GM23338 (cell line): ENCODE measurements around the gene AMFR. TPM values are rescaled to one million over a fixed set of nuclear protein-coding genes. Genes with fewer than 3 reads are reported as not detected.

Experiments used
- ATAC-seq: fragments of 200-7000 bp; cut with Tn5 transposase; 3 replicates; pipeline ENCODE4 v1.9.1; 2020
- DNase-seq: peaks from one replicate; pipeline ENCODE4 v3.0.0-alpha.2; 2015; ENCODE audit warnings: low spot score
- H2AFZ ChIP-seq: fragments of 200-600 bp; sonication (generic); 2 replicates; pipeline ENCODE4 v1.8.0; 2016; ENCODE audit warnings: antibody characterized with exemption, mild to moderate bottlenecking, moderate library complexity
- H3F3A ChIP-seq: fragments of 200-600 bp; sonication (generic); replicated peaks from 2 replicates; pipeline ENCODE4 v1.8.0; 2017; ENCODE audit warnings: antibody characterized with exemption, mixed run types, low read depth
- H3K27ac ChIP-seq: fragments of 200-600 bp; sonication (generic); 2 replicates; pipeline ENCODE4 v1.6.1; 2016; ENCODE audit warnings: low read depth
- H3K27me3 ChIP-seq: fragments of 200-600 bp; sonication (generic); 2 replicates; pipeline ENCODE4 v1.8.0; 2016; ENCODE audit warnings: mild to moderate bottlenecking, mixed run types, moderate library complexity; ENCODE audit not compliant: insufficient read depth
- H3K36me3 ChIP-seq: fragments of 200-600 bp; sonication (generic); 2 replicates; pipeline ENCODE4 v1.8.0; 2016; ENCODE audit warnings: mild to moderate bottlenecking; ENCODE audit not compliant: insufficient read depth
- H3K4me1 ChIP-seq: fragments of 200-600 bp; sonication (generic); 2 replicates; pipeline ENCODE4 v1.8.0; 2016; ENCODE audit warnings: mild to moderate bottlenecking, moderate library complexity; ENCODE audit not compliant: insufficient read depth
- H3K4me2 ChIP-seq: fragments of 200-600 bp; sonication (generic); 2 replicates; pipeline ENCODE4 v1.7.1; 2017; ENCODE audit warnings: mixed run types
- H3K4me3 ChIP-seq: fragments of 200-600 bp; sonication (generic); 2 replicates; pipeline ENCODE4 v1.6.1; 2016; ENCODE audit warnings: mixed run types
- H3K79me2 ChIP-seq: fragments of 200-600 bp; sonication (generic); replicated peaks from 2 replicates; pipeline ENCODE4 v1.8.0; 2017; ENCODE audit warnings: mild to moderate bottlenecking; ENCODE audit not compliant: insufficient read depth
- H3K9me2 ChIP-seq: fragments of 200-600 bp; sonication (generic); 2 replicates; pipeline ENCODE4 v1.8.0; 2017; ENCODE audit not compliant: insufficient read depth
- H4K20me1 ChIP-seq: fragments of 200-600 bp; sonication (generic); replicated peaks from 2 replicates; pipeline ENCODE4 v1.8.0; 2017; ENCODE audit warnings: mild to moderate bottlenecking; ENCODE audit not compliant: insufficient read depth
- H3K27ac Mint-ChIP-seq: 2 replicates; pipeline ENCODE4 v1.8.0; 2020; ENCODE audit warnings: inconsistent platforms, mild to moderate bottlenecking, moderate library complexity, mixed read lengths
- H3K27me3 Mint-ChIP-seq: 3 replicates; pipeline ENCODE4 v1.8.0; 2022; ENCODE audit warnings: low read depth, mild to moderate bottlenecking, moderate library complexity, mixed read lengths, inconsistent platforms; ENCODE audit not compliant: insufficient read depth, poor library complexity
- H3K36me3 Mint-ChIP-seq: 3 replicates; pipeline ENCODE4 v1.8.0; 2021; ENCODE audit warnings: low read depth, mild to moderate bottlenecking, inconsistent platforms, moderate library complexity, mixed read lengths
- H3K4me1 Mint-ChIP-seq: 3 replicates; pipeline ENCODE4 v1.8.0; 2020; ENCODE audit warnings: mild to moderate bottlenecking, inconsistent platforms, mixed read lengths
- H3K4me3 Mint-ChIP-seq: 3 replicates; pipeline ENCODE4 v1.8.0; 2021; ENCODE audit warnings: moderate library complexity, mild to moderate bottlenecking, inconsistent platforms, mixed read lengths
- H3K9me3 Mint-ChIP-seq: 3 replicates; pipeline ENCODE4 v1.8.0; 2020; ENCODE audit warnings: moderate library complexity, mild to moderate bottlenecking, inconsistent platforms, mixed read lengths
- CREB1 ChIP-seq: fragments of 250-450 bp; sonication (Bioruptor Pico); IDR thresholded peaks from 2 replicates; pipeline ENCODE4 v1.5.0; 2020; ENCODE audit warnings: low read depth, mild to moderate bottlenecking, moderate library complexity
- ETS1 ChIP-seq: IDR thresholded peaks from 2 replicates; pipeline ENCODE4 v1.6.1; 2016; ENCODE audit warnings: antibody characterized with exemption
- EZH2 ChIP-seq: fragments of 200-600 bp; sonication (generic); IDR thresholded peaks from one replicate; pipeline ENCODE4 v1.8.0; 2017; ENCODE audit warnings: antibody characterized with exemption, mild to moderate bottlenecking, low read depth; ENCODE audit not compliant: unreplicated experiment
- EZH2phosphoT487 ChIP-seq: fragments of 200-600 bp; sonication (generic); IDR thresholded peaks from one replicate; pipeline ENCODE4 v1.8.1; 2018; ENCODE audit warnings: antibody characterized with exemption; ENCODE audit not compliant: unreplicated experiment
- JUNB ChIP-seq: IDR thresholded peaks from one replicate; pipeline ENCODE4 v1.6.1; 2016; ENCODE audit warnings: antibody characterized with exemption; ENCODE audit not compliant: unreplicated experiment
- NANOG ChIP-seq: IDR thresholded peaks from 2 replicates; pipeline ENCODE4 v1.6.1; 2016; ENCODE audit warnings: antibody characterized with exemption, borderline replicate concordance
- POLR2AphosphoS5 ChIP-seq: IDR thresholded peaks from 2 replicates; pipeline ENCODE4 v1.6.1; 2016; ENCODE audit warnings: antibody characterized with exemption, low read depth
- STAT1 ChIP-seq: IDR thresholded peaks from one replicate; pipeline ENCODE4 v1.6.1; 2016; ENCODE audit warnings: antibody characterized with exemption; ENCODE audit not compliant: unreplicated experiment
- ZNF114 ChIP-seq: fragments of 250-450 bp; sonication (Bioruptor Pico); IDR thresholded peaks from 2 replicates; pipeline ENCODE4 v1.5.0; 2020; ENCODE audit warnings: mild to moderate bottlenecking, moderate library complexity
- ZNF331 ChIP-seq: fragments of 250-450 bp; sonication (Bioruptor Pico); IDR thresholded peaks from 2 replicates; pipeline ENCODE4 v1.5.0; 2020; ENCODE audit warnings: low read depth, mild to moderate bottlenecking, moderate library complexity
- polyA plus RNA-seq: library from polyadenylated mRNA; unstranded; fragments of >200 nt; fragmentation: Nextera tagmentation; extraction: Ambion mirVana; gene quantifications from 2 replicates; pipeline ENCODE4 v1.2.1, GENCODE V29; 2016
- total RNA-seq: library from RNA; depleted of rRNA; stranded (reverse); fragments of >200 nt; shearing (Covaris generic); gene quantifications from 2 replicates; pipeline ENCODE4 v1.2.3, GENCODE V29; 2014
- TF ChIP-seq, protein P1 (sequence below): fragments of 250-450 bp; sonication (Bioruptor Pico); IDR thresholded peaks from 2 replicates; pipeline ENCODE4 v1.5.0; 2020; ENCODE audit warnings: mild to moderate bottlenecking, moderate library complexity
- TF ChIP-seq, protein P2 (sequence below): IDR thresholded peaks from one replicate; pipeline ENCODE4 v1.6.1; 2018; ENCODE audit warnings: antibody characterized with exemption; ENCODE audit not compliant: unreplicated experiment
- TF ChIP-seq, protein P3 (sequence below), 2 experiments: fragments of 200-600 bp in 1 of 2; sonication (generic) in 1 of 2; conservative IDR thresholded peaks; 2 replicates each; pipeline versions ENCODE4 v1.5.1 to v1.6.1; 2016 to 2017; ENCODE audit warnings: antibody characterized with exemption in 2 of 2, low read depth in 2 of 2, mild to moderate bottlenecking in 2 of 2, moderate library complexity in 1 of 2

The AMFR gene
- total and polyA plus RNA-seq, 2 experiments from 2014 or later = 9.0 to 41.1 TPM

DNA sequence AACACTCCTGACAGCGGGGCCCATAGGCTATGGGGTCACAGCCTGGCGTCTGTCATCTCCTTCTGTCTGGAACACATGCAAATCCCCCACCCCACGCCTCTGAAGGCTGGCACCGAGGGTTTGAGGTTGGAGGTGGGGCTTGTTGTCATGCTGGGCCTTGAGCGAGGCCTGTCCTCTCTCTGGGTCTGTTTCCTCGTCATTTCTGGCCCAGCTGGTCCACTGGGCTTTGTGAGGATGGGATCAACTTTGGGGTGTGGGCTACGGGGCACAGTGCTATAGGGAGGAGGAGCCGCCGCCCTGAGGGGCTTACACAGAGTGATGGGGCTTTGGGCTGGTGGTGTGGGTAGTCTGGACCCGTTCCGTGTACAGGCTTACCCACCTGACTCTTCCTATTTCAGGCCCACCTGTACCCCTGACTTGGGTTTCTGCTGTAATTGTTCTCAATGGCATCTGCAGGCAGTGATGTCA, 87.5 kb downstream of the AMFR start:
- H3K4me1 Mint-ChIP-seq = no peaks in the 10 kb centered on the region

More for the DNA sequence above, 87.5 kb downstream of the AMFR start:
- Mint-ChIP-seq H3K36me3 (no peaks in the 10 kb centered on the region; the same call in 2 of the 3 replicates), H3K27me3 (peaks cover 8% of the 10 kb centered on the region), H3K27ac (no peak overlapping the region), H3K4me3 (no peak overlapping the region), H3K9me3 (no peaks in the 10 kb centered on the region)
- H3K36me3 ChIP-seq = no peaks in the 10 kb centered on the region
- no peaks in the 10 kb centered on the region for H3K4me1 ChIP-seq
- no peaks in the 10 kb centered on the region for H3F3A ChIP-seq
- H3K79me2 ChIP-seq = no peaks in the 10 kb centered on the region
- no peaks in the 10 kb centered on the region for H3K27me3 ChIP-seq
- DNase-seq (no peak), ATAC-seq (no peak)
- H4K20me1 ChIP-seq = no peaks in the 10 kb centered on the region
- no peak overlapping the region for H3K27ac ChIP-seq
- TF ChIP-seq, protein P1, sequence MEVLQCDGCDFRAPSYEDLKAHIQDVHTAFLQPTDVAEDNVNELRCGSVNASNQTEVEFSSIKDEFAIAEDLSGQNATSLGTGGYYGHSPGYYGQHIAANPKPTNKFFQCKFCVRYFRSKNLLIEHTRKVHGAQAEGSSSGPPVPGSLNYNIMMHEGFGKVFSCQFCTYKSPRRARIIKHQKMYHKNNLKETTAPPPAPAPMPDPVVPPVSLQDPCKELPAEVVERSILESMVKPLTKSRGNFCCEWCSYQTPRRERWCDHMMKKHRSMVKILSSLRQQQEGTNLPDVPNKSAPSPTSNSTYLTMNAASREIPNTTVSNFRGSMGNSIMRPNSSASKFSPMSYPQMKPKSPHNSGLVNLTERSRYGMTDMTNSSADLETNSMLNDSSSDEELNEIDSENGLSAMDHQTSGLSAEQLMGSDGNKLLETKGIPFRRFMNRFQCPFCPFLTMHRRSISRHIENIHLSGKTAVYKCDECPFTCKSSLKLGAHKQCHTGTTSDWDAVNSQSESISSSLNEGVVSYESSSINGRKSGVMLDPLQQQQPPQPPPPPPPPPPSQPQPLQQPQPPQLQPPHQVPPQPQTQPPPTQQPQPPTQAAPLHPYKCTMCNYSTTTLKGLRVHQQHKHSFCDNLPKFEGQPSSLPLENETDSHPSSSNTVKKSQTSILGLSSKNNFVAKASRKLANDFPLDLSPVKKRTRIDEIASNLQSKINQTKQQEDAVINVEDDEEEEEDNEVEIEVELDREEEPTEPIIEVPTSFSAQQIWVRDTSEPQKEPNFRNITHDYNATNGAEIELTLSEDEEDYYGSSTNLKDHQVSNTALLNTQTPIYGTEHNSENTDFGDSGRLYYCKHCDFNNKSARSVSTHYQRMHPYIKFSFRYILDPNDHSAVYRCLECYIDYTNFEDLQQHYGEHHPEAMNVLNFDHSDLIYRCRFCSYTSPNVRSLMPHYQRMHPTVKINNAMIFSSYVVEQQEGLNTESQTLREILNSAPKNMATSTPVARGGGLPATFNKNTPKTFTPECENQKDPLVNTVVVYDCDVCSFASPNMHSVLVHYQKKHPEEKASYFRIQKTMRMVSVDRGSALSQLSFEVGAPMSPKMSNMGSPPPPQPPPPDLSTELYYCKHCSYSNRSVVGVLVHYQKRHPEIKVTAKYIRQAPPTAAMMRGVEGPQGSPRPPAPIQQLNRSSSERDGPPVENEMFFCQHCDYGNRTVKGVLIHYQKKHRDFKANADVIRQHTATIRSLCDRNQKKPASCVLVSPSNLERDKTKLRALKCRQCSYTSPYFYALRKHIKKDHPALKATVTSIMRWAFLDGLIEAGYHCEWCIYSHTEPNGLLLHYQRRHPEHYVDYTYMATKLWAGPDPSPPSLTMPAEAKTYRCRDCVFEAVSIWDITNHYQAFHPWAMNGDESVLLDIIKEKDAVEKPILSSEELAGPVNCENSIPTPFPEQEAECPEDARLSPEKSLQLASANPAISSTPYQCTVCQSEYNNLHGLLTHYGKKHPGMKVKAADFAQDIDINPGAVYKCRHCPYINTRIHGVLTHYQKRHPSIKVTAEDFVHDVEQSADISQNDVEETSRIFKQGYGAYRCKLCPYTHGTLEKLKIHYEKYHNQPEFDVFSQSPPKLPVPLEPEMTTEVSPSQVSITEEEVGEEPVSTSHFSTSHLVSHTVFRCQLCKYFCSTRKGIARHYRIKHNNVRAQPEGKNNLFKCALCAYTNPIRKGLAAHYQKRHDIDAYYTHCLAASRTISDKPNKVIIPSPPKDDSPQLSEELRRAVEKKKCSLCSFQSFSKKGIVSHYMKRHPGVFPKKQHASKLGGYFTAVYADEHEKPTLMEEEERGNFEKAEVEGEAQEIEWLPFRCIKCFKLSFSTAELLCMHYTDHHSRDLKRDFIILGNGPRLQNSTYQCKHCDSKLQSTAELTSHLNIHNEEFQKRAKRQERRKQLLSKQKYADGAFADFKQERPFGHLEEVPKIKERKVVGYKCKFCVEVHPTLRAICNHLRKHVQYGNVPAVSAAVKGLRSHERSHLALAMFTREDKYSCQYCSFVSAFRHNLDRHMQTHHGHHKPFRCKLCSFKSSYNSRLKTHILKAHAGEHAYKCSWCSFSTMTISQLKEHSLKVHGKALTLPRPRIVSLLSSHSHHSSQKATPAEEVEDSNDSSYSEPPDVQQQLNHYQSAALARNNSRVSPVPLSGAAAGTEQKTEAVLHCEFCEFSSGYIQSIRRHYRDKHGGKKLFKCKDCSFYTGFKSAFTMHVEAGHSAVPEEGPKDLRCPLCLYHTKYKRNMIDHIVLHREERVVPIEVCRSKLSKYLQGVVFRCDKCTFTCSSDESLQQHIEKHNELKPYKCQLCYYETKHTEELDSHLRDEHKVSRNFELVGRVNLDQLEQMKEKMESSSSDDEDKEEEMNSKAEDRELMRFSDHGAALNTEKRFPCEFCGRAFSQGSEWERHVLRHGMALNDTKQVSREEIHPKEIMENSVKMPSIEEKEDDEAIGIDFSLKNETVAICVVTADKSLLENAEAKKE (CRISPR knock-in tag) = no peak
- TF ChIP-seq NANOG (no peak), ETS1 (no peak), EZH2phosphoT487 (no peak), ZNF114 (CRISPR knock-in tag) (no peak), JUNB (no peak), EZH2 (no peak), CREB1 (no peak), ZNF331 (CRISPR knock-in tag) (no peak), STAT1 (no peak), POLR2AphosphoS5 (no peak)
- TF ChIP-seq, protein P2, sequence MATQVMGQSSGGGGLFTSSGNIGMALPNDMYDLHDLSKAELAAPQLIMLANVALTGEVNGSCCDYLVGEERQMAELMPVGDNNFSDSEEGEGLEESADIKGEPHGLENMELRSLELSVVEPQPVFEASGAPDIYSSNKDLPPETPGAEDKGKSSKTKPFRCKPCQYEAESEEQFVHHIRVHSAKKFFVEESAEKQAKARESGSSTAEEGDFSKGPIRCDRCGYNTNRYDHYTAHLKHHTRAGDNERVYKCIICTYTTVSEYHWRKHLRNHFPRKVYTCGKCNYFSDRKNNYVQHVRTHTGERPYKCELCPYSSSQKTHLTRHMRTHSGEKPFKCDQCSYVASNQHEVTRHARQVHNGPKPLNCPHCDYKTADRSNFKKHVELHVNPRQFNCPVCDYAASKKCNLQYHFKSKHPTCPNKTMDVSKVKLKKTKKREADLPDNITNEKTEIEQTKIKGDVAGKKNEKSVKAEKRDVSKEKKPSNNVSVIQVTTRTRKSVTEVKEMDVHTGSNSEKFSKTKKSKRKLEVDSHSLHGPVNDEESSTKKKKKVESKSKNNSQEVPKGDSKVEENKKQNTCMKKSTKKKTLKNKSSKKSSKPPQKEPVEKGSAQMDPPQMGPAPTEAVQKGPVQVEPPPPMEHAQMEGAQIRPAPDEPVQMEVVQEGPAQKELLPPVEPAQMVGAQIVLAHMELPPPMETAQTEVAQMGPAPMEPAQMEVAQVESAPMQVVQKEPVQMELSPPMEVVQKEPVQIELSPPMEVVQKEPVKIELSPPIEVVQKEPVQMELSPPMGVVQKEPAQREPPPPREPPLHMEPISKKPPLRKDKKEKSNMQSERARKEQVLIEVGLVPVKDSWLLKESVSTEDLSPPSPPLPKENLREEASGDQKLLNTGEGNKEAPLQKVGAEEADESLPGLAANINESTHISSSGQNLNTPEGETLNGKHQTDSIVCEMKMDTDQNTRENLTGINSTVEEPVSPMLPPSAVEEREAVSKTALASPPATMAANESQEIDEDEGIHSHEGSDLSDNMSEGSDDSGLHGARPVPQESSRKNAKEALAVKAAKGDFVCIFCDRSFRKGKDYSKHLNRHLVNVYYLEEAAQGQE = no peak
- TF ChIP-seq, protein P3, sequence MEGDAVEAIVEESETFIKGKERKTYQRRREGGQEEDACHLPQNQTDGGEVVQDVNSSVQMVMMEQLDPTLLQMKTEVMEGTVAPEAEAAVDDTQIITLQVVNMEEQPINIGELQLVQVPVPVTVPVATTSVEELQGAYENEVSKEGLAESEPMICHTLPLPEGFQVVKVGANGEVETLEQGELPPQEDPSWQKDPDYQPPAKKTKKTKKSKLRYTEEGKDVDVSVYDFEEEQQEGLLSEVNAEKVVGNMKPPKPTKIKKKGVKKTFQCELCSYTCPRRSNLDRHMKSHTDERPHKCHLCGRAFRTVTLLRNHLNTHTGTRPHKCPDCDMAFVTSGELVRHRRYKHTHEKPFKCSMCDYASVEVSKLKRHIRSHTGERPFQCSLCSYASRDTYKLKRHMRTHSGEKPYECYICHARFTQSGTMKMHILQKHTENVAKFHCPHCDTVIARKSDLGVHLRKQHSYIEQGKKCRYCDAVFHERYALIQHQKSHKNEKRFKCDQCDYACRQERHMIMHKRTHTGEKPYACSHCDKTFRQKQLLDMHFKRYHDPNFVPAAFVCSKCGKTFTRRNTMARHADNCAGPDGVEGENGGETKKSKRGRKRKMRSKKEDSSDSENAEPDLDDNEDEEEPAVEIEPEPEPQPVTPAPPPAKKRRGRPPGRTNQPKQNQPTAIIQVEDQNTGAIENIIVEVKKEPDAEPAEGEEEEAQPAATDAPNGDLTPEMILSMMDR (conservative IDR thresholded peaks at IDR 0.05; ENCODE audit: low read depth in 2 of 2) = no peak
- no peak overlapping the region for H2AFZ ChIP-seq
- H3K4me3 ChIP-seq = no peak overlapping the region
- no peak overlapping the region for H3K4me2 ChIP-seq
- H3K9me2 ChIP-seq = no peaks in the 10 kb centered on the region
